Subcutaneous abdominal adipose tissue (tissue), 5 donors: ENCODE data around the gene HPS3.
"Not testable (repeated sequence)": the region's sequence is repeated elsewhere in the genome, so short reads cannot be mapped to it uniquely, and the experiment has no call there.

Experiments used
- H3K27ac ChIP-seq: one replicate; pipeline ENCODE4 v1.7.0; 2013; ENCODE audit warnings: low read depth, mild to moderate bottlenecking, inconsistent platforms, low read length, moderate library complexity
- H3K27me3 ChIP-seq, 5 donors: one replicate each; pipeline ENCODE4 v1.7.0; 2013; ENCODE audit warnings: low read length in 5 of 5, inconsistent platforms in 1 of 5; ENCODE audit not compliant: control insufficient read depth in 5 of 5, insufficient read depth in 4 of 5
- H3K36me3 ChIP-seq, 5 donors: one replicate each; pipeline ENCODE4 v1.7.0; 2013; ENCODE audit warnings: low read length in 5 of 5; ENCODE audit not compliant: control insufficient read depth in 5 of 5, insufficient read depth in 5 of 5
- H3K4me1 ChIP-seq, 5 donors: one replicate each; pipeline ENCODE4 v1.7.0; 2013; ENCODE audit warnings: low read length in 5 of 5, mild to moderate bottlenecking in 3 of 5, moderate library complexity in 1 of 5; ENCODE audit not compliant: control insufficient read depth in 5 of 5, insufficient read depth in 5 of 5
- H3K4me3 ChIP-seq, 5 donors: one replicate each; pipeline ENCODE4 v1.7.0; 2013; ENCODE audit warnings: low read length in 5 of 5, low read depth in 1 of 5
- H3K9ac ChIP-seq, 5 donors: one replicate each; pipeline ENCODE4 v1.7.0; 2013; ENCODE audit warnings: low read length in 5 of 5, mild to moderate bottlenecking in 4 of 5, moderate library complexity in 3 of 5
- H3K9me3 ChIP-seq, 5 donors: one replicate each; pipeline ENCODE4 v1.7.0; 2013; ENCODE audit warnings: low read length in 5 of 5; ENCODE audit not compliant: control insufficient read depth in 5 of 5
- donor health status: healthy.
- donor health status: healthy.
- donor health status: healthy.
- donor health status: healthy.
- donor health status: healthy.

HPS3 gene

DNA sequence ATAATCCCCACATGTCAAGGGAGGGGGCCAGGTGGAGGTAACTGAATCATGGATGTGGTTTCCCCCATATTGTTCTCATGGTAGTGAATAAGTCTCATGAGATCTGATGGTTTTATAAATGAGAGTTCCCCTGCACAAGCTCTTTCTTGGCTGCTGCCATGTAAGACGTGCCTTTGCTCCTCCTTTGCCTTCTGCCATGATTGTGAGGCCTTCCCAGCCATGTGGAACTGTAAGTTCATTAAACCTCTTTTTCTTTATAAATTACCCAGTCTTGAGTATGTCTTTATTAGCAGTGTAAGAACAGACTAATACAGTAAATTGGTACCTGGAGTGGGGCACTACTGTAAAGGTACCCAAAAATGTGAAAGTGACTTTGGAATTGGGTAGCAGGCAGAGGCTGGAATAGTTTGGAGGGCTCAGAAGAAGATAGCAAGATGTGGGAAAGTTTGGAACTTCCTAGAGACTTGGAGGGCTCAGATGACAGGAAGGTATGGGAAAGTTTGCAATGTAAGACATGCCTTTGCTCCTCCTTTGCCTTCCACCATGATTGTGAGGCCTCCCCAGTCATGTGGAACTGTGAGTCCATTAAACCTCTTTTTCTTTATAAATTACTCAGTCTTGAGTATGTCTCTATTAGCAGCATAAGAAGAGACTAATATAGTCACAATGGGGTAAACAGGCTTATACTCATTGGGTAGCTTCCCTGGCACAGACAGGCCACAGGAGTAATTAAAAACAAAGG lies 90.1 kb downstream of the HPS3 start:
- H3K4me3 ChIP-seq, H3K36me3 ChIP-seq, H3K9ac ChIP-seq, H3K27ac ChIP-seq, H3K9me3 ChIP-seq, H3K27me3 ChIP-seq: not testable (repeated sequence)
- H3K4me1 ChIP-seq: peaks cover 0 to 21% (median 1%) of the 10 kb centered on the region in 5 donors

DNA sequence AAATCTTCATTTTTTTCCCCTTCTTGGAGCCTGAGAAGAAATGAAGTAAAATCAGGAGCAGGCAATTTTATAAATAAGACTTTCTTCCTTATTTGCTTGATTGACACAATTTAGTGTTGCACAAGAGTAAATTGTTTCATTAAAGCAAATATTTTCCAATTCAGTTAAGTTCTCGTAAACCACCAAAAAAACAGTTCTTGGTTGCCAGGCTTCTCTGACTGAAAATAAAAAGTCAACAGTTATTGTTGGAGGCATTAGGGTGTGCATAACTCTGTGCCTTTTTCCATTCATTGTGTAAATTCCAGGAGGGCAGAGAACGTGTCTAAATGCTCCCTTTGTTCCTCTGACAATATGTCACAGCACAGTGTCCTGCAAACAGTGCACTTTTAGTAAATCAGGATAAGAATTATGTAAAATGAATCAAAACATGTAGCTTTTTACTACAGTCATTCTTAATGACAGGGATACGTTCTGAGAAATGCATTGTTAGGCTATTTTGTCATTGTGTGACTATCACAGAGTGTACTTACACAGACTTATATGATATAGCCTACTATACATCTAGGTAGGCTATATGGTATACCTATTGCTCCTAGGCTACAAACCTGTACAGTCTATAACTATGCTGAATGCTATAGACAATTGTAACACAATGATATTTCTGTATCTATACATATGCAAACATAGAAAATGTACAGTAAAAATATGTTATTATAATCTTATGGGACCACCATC lies 92.5 kb downstream of the HPS3 start, which contains the start of gene CP:
CP (minus strand) TSS at position 47 of the 735 bp plus-strand sequence; CDS start at position 10, 37 bp downstream.
- Histone ChIP-seq H3K27ac (no peak within 1 kb of the TSS), H3K27me3 (no peaks in the 10 kb centered on the region), H3K4me1 (peaks cover 3 to 11% (median 8%) of the 10 kb centered on the region in 5 donors), H3K4me3 (peak within 1 kb of the TSS in 1 of 5 donors; percentile 24), H3K9ac (no peak within 1 kb of the TSS), H3K9me3 (no peaks in the 10 kb centered on the region), H3K36me3 (no peaks in the 10 kb centered on the region)
